H9 (cell line): ENCODE measurements around the gene RHCE. TPM values are rescaled to one million over a fixed set of nuclear protein-coding genes. Genes with fewer than 3 reads are reported as not detected.
"Not testable (repeated sequence)": the region's sequence is repeated elsewhere in the genome, so short reads cannot be mapped to it uniquely, and the experiment has no call there.

Experiments
- DNase-seq: peaks from one replicate; pipeline ENCODE4 v3.0.0-alpha.2; 2017
- H2AFZ ChIP-seq: one replicate; pipeline ENCODE4 v1.6.1; 2013; ENCODE audit warnings: mild to moderate bottlenecking, low read length, control low read depth, moderate library complexity
- H2AK5ac ChIP-seq: 2 replicates; pipeline ENCODE4 v1.6.1; 2013; ENCODE audit warnings: low read length, control low read depth, mixed read lengths; ENCODE audit not compliant: insufficient read length
- H2BK120ac ChIP-seq: one replicate; pipeline ENCODE4 v1.6.1; 2013; ENCODE audit warnings: low read depth, mild to moderate bottlenecking, low read length, control low read depth, inconsistent platforms; ENCODE audit not compliant: poor library complexity, severe bottlenecking
- H2BK12ac ChIP-seq: 2 replicates; pipeline ENCODE4 v1.6.1; 2013; ENCODE audit warnings: low read length, control low read depth, mixed read lengths, low read depth; ENCODE audit not compliant: insufficient read length
- H2BK15ac ChIP-seq: 2 replicates; pipeline ENCODE4 v1.6.1; 2013; ENCODE audit warnings: low read depth, low read length, control low read depth
- H2BK20ac ChIP-seq: one replicate; pipeline ENCODE4 v1.6.1; 2013; ENCODE audit warnings: low read depth, mild to moderate bottlenecking, low read length, control low read depth, inconsistent platforms; ENCODE audit not compliant: poor library complexity, severe bottlenecking
- H2BK5ac ChIP-seq: 2 replicates; pipeline ENCODE4 v1.6.1; 2013; ENCODE audit warnings: low read length, control low read depth, mixed read lengths; ENCODE audit not compliant: insufficient read length
- H3K14ac ChIP-seq: 2 replicates; pipeline ENCODE4 v1.6.1; 2013; ENCODE audit warnings: low read length, control low read depth; ENCODE audit not compliant: insufficient read depth
- H3K18ac ChIP-seq: 2 replicates; pipeline ENCODE4 v1.6.1; 2013; ENCODE audit warnings: low read depth, mild to moderate bottlenecking, mixed read lengths, low read length, control low read depth; ENCODE audit not compliant: insufficient read length
- H3K23ac ChIP-seq: 2 replicates; pipeline ENCODE4 v1.6.1; 2013; ENCODE audit warnings: low read length, control low read depth, mixed read lengths, low read depth; ENCODE audit not compliant: insufficient read length
- H3K23me2 ChIP-seq: 2 replicates; pipeline ENCODE4 v1.6.1; 2013; ENCODE audit warnings: low read depth, mild to moderate bottlenecking, mixed read lengths, low read length, control low read depth; ENCODE audit not compliant: insufficient read length, poor library complexity, severe bottlenecking
- H3K27ac ChIP-seq: 2 replicates; pipeline ENCODE4 v1.5.1; 2013; ENCODE audit warnings: low read length, control low read depth, mixed read lengths, low read depth; ENCODE audit not compliant: insufficient read length
- H3K27me3 ChIP-seq: 2 replicates; pipeline ENCODE4 v1.6.1; 2013; ENCODE audit warnings: low read length, control low read depth, inconsistent platforms; ENCODE audit not compliant: insufficient read depth
- H3K4ac ChIP-seq: 2 replicates; pipeline ENCODE4 v1.6.1; 2013; ENCODE audit warnings: low read depth, mild to moderate bottlenecking, control low read depth, inconsistent platforms, low read length, moderate library complexity
- H3K4me1 ChIP-seq: 2 replicates; pipeline ENCODE4 v1.6.1; 2013; ENCODE audit warnings: low read length, control low read depth, inconsistent platforms; ENCODE audit not compliant: insufficient read depth
- H3K4me2 ChIP-seq: 2 replicates; pipeline ENCODE4 v1.6.1; 2013; ENCODE audit warnings: low read length, control low read depth, mixed read lengths; ENCODE audit not compliant: insufficient read length, insufficient read depth
- H3K56ac ChIP-seq: 2 replicates; pipeline ENCODE4 v1.6.1; 2013; ENCODE audit warnings: low read depth, mild to moderate bottlenecking, mixed read lengths, low read length, control low read depth; ENCODE audit not compliant: insufficient read length
- H3K79me1 ChIP-seq: 2 replicates; pipeline ENCODE4 v1.6.1; 2013; ENCODE audit warnings: low read depth, mild to moderate bottlenecking, moderate library complexity, low read length, control low read depth, inconsistent platforms; ENCODE audit not compliant: insufficient read depth, poor library complexity, severe bottlenecking
- H3K79me2 ChIP-seq: 2 replicates; pipeline ENCODE4 v1.6.1; 2013; ENCODE audit warnings: low read length, control low read depth, inconsistent platforms; ENCODE audit not compliant: insufficient read depth
- H3K9ac ChIP-seq: 2 replicates; pipeline ENCODE4 v1.6.1; 2013; ENCODE audit warnings: low read length, control low read depth, mixed read lengths; ENCODE audit not compliant: insufficient read length; ENCODE audit errors: extremely low read depth
- H3K9me3 ChIP-seq: one replicate; pipeline ENCODE4 v1.6.1; 2013; ENCODE audit warnings: low read depth, low read length, inconsistent platforms; ENCODE audit not compliant: control insufficient read depth
- H3T11ph ChIP-seq: one replicate; pipeline ENCODE4 v1.6.1; 2013; ENCODE audit warnings: mild to moderate bottlenecking, low read length, control low read depth, inconsistent platforms
- H4K20me1 ChIP-seq: one replicate; pipeline ENCODE4 v1.6.1; 2013; ENCODE audit not compliant: control insufficient read depth, insufficient read length, insufficient read depth
- H4K5ac ChIP-seq: 2 replicates; pipeline ENCODE4 v1.6.1; 2013; ENCODE audit warnings: low read depth, mild to moderate bottlenecking, mixed read lengths, low read length, control low read depth; ENCODE audit not compliant: insufficient read length
- H4K8ac ChIP-seq: replicated peaks from 2 replicates; pipeline ENCODE4 v1.6.1; 2013; ENCODE audit warnings: low read length, control low read depth, mixed read lengths, low read depth; ENCODE audit not compliant: insufficient read length
- H4K91ac ChIP-seq: 2 replicates; pipeline ENCODE4 v1.6.1; 2013; ENCODE audit warnings: low read depth, mild to moderate bottlenecking, moderate library complexity, mixed read lengths, low read length, control low read depth; ENCODE audit not compliant: insufficient read length
- H3K27ac Mint-ChIP-seq, 3 experiments: 2 replicates in 2 of 3; 3 replicates in 1 of 3; pipeline ENCODE4 v1.8.0; 2020 to 2021; ENCODE audit warnings: mixed read lengths in 3 of 3, mild to moderate bottlenecking in 1 of 3, moderate library complexity in 1 of 3
- H3K27me3 Mint-ChIP-seq: 2 replicates; pipeline ENCODE4 v1.8.0; 2021; ENCODE audit warnings: low read depth, mild to moderate bottlenecking, moderate library complexity, mixed read lengths
- H3K36me3 Mint-ChIP-seq, 3 experiments: 2 replicates in 2 of 3; 3 replicates in 1 of 3; pipeline ENCODE4 v1.8.0; 2020 to 2021; ENCODE audit warnings: low read depth in 3 of 3, mixed read lengths in 3 of 3; ENCODE audit not compliant: insufficient read depth in 1 of 3
- H3K4me1 Mint-ChIP-seq, 2 experiments: 2 replicates each; pipeline ENCODE4 v1.8.0; 2020; ENCODE audit warnings: mixed read lengths in 2 of 2
- H3K4me3 Mint-ChIP-seq, 2 experiments: 2 replicates in 1 of 2; 3 replicates in 1 of 2; pipeline ENCODE4 v1.8.0; 2020 to 2021; ENCODE audit warnings: mild to moderate bottlenecking in 2 of 2, mixed read lengths in 2 of 2, moderate library complexity in 1 of 2
- H3K9me3 Mint-ChIP-seq, 2 experiments: 2 replicates in 1 of 2; 3 replicates in 1 of 2; pipeline ENCODE4 v1.8.0; 2020; ENCODE audit warnings: mild to moderate bottlenecking in 2 of 2, mixed read lengths in 2 of 2, moderate library complexity in 1 of 2
- WGBS: extraction: QIAGEN DNeasy Blood & Tissue Kit; methylation state at CpG from one replicate; pipeline ENCODE4 v1.1.7; 2013; ENCODE audit warnings: missing lambda C conversion rate, low lambda C conversion rate, mixed read lengths; ENCODE audit not compliant: insufficient read length; ENCODE audit errors: extremely low coverage; 5-methylcytosine and 5-hydroxymethylcytosine counted together
- total RNA-seq: library from RNA; stranded (reverse); gene quantifications from 2 replicates; pipeline ENCODE4 v1.2.1, GENCODE V29; 2021
- TF ChIP-seq, protein P1 (sequence below): fragments of 200-600 bp; sonication (generic); conservative IDR thresholded peaks from 3 replicates; pipeline ENCODE4 v1.8.0; 2021; ENCODE audit warnings: antibody characterized with exemption, mild to moderate bottlenecking

RHCE gene
- total RNA-seq, 1 experiment from 2014 or later, result 0.90 TPM

DNA sequence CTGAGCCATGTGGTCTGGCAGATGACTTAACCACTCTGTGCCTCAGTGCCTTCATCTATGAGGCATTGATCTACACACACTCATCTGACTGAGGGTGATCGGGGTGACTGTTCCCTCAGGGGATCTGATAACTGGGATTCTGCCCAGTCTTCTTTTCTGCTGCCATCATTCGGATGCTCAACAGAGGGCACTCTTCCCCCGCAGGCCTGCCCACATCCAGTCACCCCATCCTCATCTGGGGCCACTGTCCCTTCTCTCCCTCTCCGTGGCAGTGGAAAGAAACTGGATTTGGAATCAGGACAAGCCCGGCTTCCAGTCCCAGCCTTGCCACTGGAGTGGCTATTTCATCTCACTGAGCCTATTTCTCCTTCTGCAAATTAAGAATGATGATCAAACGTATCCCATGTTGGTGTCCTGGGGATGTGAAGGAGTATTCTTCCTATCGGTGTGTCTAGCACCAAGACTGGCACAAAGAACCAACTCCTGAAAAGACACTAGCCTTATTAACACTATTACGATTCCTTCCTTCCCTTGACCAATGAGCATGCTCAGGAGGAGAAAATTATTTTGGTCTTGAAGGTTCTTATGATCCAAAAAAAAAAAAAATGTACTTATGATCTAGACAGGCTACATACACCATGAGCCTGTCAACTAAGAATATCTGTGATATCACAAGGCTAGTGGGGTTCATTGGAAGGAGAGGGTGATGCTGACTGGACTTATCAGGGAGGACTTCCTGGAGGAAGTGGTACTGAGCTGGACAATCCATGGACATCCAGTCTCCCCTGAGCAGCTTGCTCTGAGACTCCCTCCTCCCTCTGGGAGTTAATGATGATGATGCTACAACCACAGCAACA is 17.4 kb downstream of the RHCE start:
- H3K56ac ChIP-seq, H3K18ac ChIP-seq, H2BK15ac ChIP-seq, H2BK20ac ChIP-seq, H2BK120ac ChIP-seq, H3K9me3 ChIP-seq, H4K20me1 ChIP-seq, H3K4me2 ChIP-seq, H3K4ac ChIP-seq, H3K79me2 ChIP-seq, H3K9me3 Mint-ChIP-seq, H3K14ac ChIP-seq, H3K27ac Mint-ChIP-seq, H2AFZ ChIP-seq, H3K23ac ChIP-seq, H4K5ac ChIP-seq, H3K23me2 ChIP-seq, H3T11ph ChIP-seq, DNase-seq, H3K9ac ChIP-seq, H2BK5ac ChIP-seq, H4K91ac ChIP-seq, H3K36me3 Mint-ChIP-seq, H3K27me3 ChIP-seq, H3K4me1 ChIP-seq, H3K4me3 Mint-ChIP-seq, H2BK12ac ChIP-seq, H3K27ac ChIP-seq, H3K4me1 Mint-ChIP-seq, H3K79me1 ChIP-seq, H4K8ac ChIP-seq, H2AK5ac ChIP-seq: not testable (repeated sequence)
- no CpG with 5 or more reads among the region's 8 CpGs for whole genome bisulfite sequencing
- peaks cover 21% of the 10 kb centered on the region for H3K27me3 Mint-ChIP-seq
- TF ChIP-seq, protein P1, sequence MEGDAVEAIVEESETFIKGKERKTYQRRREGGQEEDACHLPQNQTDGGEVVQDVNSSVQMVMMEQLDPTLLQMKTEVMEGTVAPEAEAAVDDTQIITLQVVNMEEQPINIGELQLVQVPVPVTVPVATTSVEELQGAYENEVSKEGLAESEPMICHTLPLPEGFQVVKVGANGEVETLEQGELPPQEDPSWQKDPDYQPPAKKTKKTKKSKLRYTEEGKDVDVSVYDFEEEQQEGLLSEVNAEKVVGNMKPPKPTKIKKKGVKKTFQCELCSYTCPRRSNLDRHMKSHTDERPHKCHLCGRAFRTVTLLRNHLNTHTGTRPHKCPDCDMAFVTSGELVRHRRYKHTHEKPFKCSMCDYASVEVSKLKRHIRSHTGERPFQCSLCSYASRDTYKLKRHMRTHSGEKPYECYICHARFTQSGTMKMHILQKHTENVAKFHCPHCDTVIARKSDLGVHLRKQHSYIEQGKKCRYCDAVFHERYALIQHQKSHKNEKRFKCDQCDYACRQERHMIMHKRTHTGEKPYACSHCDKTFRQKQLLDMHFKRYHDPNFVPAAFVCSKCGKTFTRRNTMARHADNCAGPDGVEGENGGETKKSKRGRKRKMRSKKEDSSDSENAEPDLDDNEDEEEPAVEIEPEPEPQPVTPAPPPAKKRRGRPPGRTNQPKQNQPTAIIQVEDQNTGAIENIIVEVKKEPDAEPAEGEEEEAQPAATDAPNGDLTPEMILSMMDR, result peak; percentile 48; the same call in 2 of the 3 replicates

DNA sequence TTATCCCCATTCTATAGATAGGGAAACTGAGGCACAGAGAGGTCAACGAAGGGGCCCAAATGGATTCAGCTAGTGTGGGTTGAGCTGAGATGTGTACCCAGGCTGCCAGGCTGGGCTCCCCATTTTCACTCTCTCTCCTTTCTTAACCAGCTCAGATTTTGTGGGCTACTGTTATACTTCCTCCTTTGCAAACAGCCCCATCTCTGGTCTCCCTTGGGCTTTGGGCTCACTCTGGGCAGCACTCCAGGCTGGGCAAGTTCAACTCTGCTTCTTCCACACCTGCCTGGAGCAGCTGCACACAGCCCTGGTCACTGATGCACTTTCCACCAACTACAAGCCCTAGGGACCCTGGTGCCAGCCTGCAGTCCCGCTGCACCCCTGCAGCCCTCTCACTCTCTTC is 22.5 kb downstream of the RHCE start:
- H3K23ac ChIP-seq, H3K23me2 ChIP-seq, H3K4me3 Mint-ChIP-seq, H4K5ac ChIP-seq, H3K4me1 Mint-ChIP-seq, H2BK15ac ChIP-seq, H3T11ph ChIP-seq, H3K79me2 ChIP-seq, H3K36me3 Mint-ChIP-seq, H2AFZ ChIP-seq, DNase-seq, H2BK12ac ChIP-seq, H2BK5ac ChIP-seq, H4K8ac ChIP-seq, H3K4ac ChIP-seq, H4K91ac ChIP-seq, H3K9me3 Mint-ChIP-seq, H2AK5ac ChIP-seq, H4K20me1 ChIP-seq, H3K18ac ChIP-seq, H3K9ac ChIP-seq, H3K4me2 ChIP-seq, H3K27ac ChIP-seq, H2BK20ac ChIP-seq, H3K27me3 ChIP-seq, H3K14ac ChIP-seq, H3K9me3 ChIP-seq, H3K4me1 ChIP-seq, H3K56ac ChIP-seq, H3K79me1 ChIP-seq, H2BK120ac ChIP-seq, H3K27ac Mint-ChIP-seq: not testable (repeated sequence)
- WGBS, result no CpG with 5 or more reads among the region's 2 CpGs
- peaks cover 22% of the 10 kb centered on the region for H3K27me3 Mint-ChIP-seq
